ENCODE measurements around the gene SPEG.
A peak's percentile ranks its signal among the peaks of the same experiment; 100 is the strongest.

The SPEG gene

GRCh38 chr2:219537657-219538488 is 103.2 kb downstream of the SPEG start:
- DNase-seq: no peak

- DNase-seq: no peak
Measured at GRCh38 chr2:219538504-219538951, 103.9 kb downstream of the SPEG start.

- DNase-seq: no peak
Measured at GRCh38 chr2:219538956-219539788, 104.5 kb downstream of the SPEG start.

GRCh38 chr2:219539926-219540678 is 105.5 kb downstream of the SPEG start:
- no peak for DNase-seq

GRCh38 chr2:219540784-219541504 is 106.3 kb downstream of the SPEG start:
- DNase-seq: no peak

- DNase-seq: peak; percentile 77 to 92 (median 88)
Measured at GRCh38 chr2:219541611-219542180, 107.1 kb downstream of the SPEG start.

- peak in 1 of 3 experiments; percentile 41 for DNase-seq
Measured at GRCh38 chr2:219542931-219543595, 108.4 kb downstream of the SPEG start.

- peak; percentile 95 to 99 (median 97) for DNase-seq
Measured at GRCh38 chr2:219543596-219544358, 109.1 kb downstream of the SPEG start, which contains the start of the genes CHPF and TMEM198. CHPF (minus strand) TSS chr2:219543809; CDS start chr2:219543538, 271 bp downstream. TMEM198 (plus strand) TSS chr2:219544028; CDS start chr2:219544728, 700 bp downstream.

- peak in 1 of 3 experiments; percentile 30 for DNase-seq
Measured at GRCh38 chr2:219544567-219544966, 109.9 kb downstream of the SPEG start.

GRCh38 chr2:219545295-219545942 is 110.8 kb downstream of the SPEG start:
- no peak for DNase-seq

- no peak for DNase-seq
Measured at GRCh38 chr2:219545943-219546352, 111.3 kb downstream of the SPEG start.

- DNase-seq: no peak
Measured at GRCh38 chr2:219547621-219548020, 113.0 kb downstream of the SPEG start.
